Activated CD8-positive, alpha-beta T cell treated with anti-CD3 and anti-CD28 coated beads, Interleukin-2, amount 10 ng/mL, durations not matched to agents 7 days and 5 days (primary cell): Measurements from ENCODE around the gene KCNK7. TPM values are rescaled to one million over a fixed set of nuclear protein-coding genes. Genes with fewer than 3 reads are reported as not detected.
"Not testable (repeated sequence)": the region's sequence is repeated elsewhere in the genome, so short reads cannot be mapped to it uniquely, and the experiment has no call there.

Source experiments
- ATAC-seq: fragments of 150-1000 bp; cut with Tn5 transposase; one replicate; pipeline ENCODE4 v1.10.0; 2021; ENCODE audit warnings: moderate library complexity
- CTCF ChIA-PET: fragments of 350-600 bp; sonication (Branson Sonifier 250); formaldehyde crosslinking; loops from one replicate; lab custom pipeline; 2021; ENCODE audit warnings: antibody characterized with exemption; lab: Charles Lee
- POLR2A ChIA-PET: fragments of 350-600 bp; sonication (Branson Sonifier 250); formaldehyde crosslinking; loops from one replicate; lab custom pipeline; 2021; ENCODE audit warnings: antibody characterized with exemption; lab: Charles Lee
- DNase-seq: peaks from one replicate; pipeline ENCODE4 v3.0.0-alpha.2; 2020
- H3K27ac Mint-ChIP-seq: one replicate; pipeline ENCODE4 v1.8.0; 2021; ENCODE audit warnings: mild to moderate bottlenecking, mixed read lengths
- H3K27me3 Mint-ChIP-seq: one replicate; pipeline ENCODE4 v1.8.0; 2021; ENCODE audit warnings: low read depth, mixed read lengths
- H3K36me3 Mint-ChIP-seq: one replicate; pipeline ENCODE4 v1.8.0; 2021; ENCODE audit warnings: low read depth, mixed read lengths
- H3K4me1 Mint-ChIP-seq: one replicate; pipeline ENCODE4 v1.8.0; 2021; ENCODE audit warnings: low read depth, mixed read lengths
- H3K4me3 Mint-ChIP-seq: one replicate; pipeline ENCODE4 v1.8.0; 2021; ENCODE audit warnings: mild to moderate bottlenecking, mixed read lengths
- H3K9me3 Mint-ChIP-seq: one replicate; pipeline ENCODE4 v1.8.0; 2022; ENCODE audit warnings: mixed read lengths; ENCODE audit not compliant: insufficient read depth
- total RNA-seq, 2 experiments: library from RNA; stranded (reverse); gene quantifications; one replicate each; pipeline ENCODE4 v1.2.3, GENCODE V29; 2021

KCNK7 gene
- total RNA-seq, 2 experiments from 2014 or later: 0.95 to 0.99 TPM

GRCh38 chr11:65571940-65572339, 23.7 kb downstream of the KCNK7 start:
- Mint-ChIP-seq H3K9me3 (no peaks in the 10 kb centered on the region), H3K27me3 (no peaks in the 10 kb centered on the region), H3K27ac (peak overlapping the region; percentile 99), H3K4me3 (peak overlapping the region; percentile 100), H3K36me3 (peaks cover 33% of the 10 kb centered on the region), H3K4me1 (peaks cover 61% of the 10 kb centered on the region)
- ChIA-PET POLR2A (interaction anchor here (0.6 to 6.0 kb wide), 13 partner anchors 13 to 327 kb away, joined by 3 to 38 read pairs (median 4); partner anchors contain the start of genes MALAT1, MAP3K11 and PCNX3), CTCF (interaction anchor here (0.8 to 4.7 kb wide), 14 partner anchors 12 to 155 kb away, joined by 3 to 95 read pairs (median 9); partner anchors contain the start of genes PCNX3 and SCYL1)
- DNase-seq (no peak), ATAC-seq (no peak)

DNA sequence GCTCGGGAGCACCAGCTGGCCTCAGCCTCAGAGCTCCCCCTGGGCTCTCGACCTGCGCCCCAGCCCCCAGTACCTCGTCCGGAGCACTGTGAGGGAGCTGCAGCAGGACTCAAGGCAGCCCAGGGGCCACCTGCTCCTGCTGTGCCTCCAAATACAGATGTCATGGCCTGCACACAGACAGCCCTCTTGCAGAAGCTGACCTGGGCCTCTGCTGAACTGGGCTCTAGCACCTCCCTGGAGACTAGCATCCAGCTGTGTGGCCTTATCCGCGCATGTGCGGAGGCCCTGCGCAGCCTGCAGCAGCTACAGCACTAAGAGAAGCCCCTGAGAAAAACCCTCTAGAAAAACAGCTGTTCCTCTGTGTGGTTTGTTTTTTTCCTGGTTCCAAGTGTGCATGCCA, 24.2 kb downstream of the KCNK7 start:
- Mint-ChIP-seq H3K27me3 (no peaks in the 10 kb centered on the region), H3K4me1 (peaks cover 63% of the 10 kb centered on the region), H3K4me3 (peak overlapping the region; percentile 100), H3K27ac (peak overlapping the region; percentile 99), H3K9me3 (no peaks in the 10 kb centered on the region), H3K36me3 (peaks cover 30% of the 10 kb centered on the region)
- ChIA-PET CTCF (interaction anchor here (0.8 to 4.7 kb wide), 12 partner anchors 12 to 155 kb away, joined by 3 to 95 read pairs (median 8); no protein-coding TSS in a partner anchor), POLR2A (interaction anchor here (0.5 to 6.0 kb wide), 15 partner anchors 12 to 773 kb away, joined by 3 to 38 read pairs (median 4); partner anchors contain the start of genes BRMS1, MALAT1, MAP3K11 and NEAT1)
- ATAC-seq (no peak), DNase-seq (no peak)

- peak; percentile 70 for ATAC-seq
- no peaks in the 10 kb centered on the region for H3K9me3 Mint-ChIP-seq
- POLR2A ChIA-PET: interaction anchor here (0.6 to 6.0 kb wide), 17 partner anchors 10 to 288 kb away, joined by 3 to 38 read pairs (median 5); partner anchors contain the start of genes MALAT1, MAP3K11, NEAT1 and PCNX3
- peaks cover 27% of the 10 kb centered on the region for H3K36me3 Mint-ChIP-seq
- CTCF ChIA-PET: interaction anchor here (0.7 to 4.7 kb wide), 16 partner anchors 12 to 93 kb away, joined by 3 to 95 read pairs (median 5); partner anchors contain the start of genes LTBP3 and PCNX3
- H3K4me1 Mint-ChIP-seq: peaks cover 71% of the 10 kb centered on the region
- H3K4me3 Mint-ChIP-seq: peak within 1 kb of the TSS; percentile 100
- DNase-seq: peak; percentile 99
- no peaks in the 10 kb centered on the region for H3K27me3 Mint-ChIP-seq
- peak within 1 kb of the TSS; percentile 99 for H3K27ac Mint-ChIP-seq
These were observed 25.4 kb downstream of the KCNK7 start, which contains the start of gene ZNRD2 for GRCh38 chr11:65569973-65570918. Gene ZNRD2, plus strand, starts transcription at chr11:65570477. Its CDS starts 15 bp downstream, at chr11:65570492.

GRCh38 chr11:65569164-65569972, 26.2 kb downstream of the KCNK7 start:
- peaks cover 69% of the 10 kb centered on the region for H3K4me1 Mint-ChIP-seq
- H3K36me3 Mint-ChIP-seq: peaks cover 27% of the 10 kb centered on the region
- CTCF ChIA-PET: interaction anchor here (0.9 to 4.7 kb wide), 11 partner anchors 11 to 153 kb away, joined by 3 to 95 read pairs (median 4); partner anchors contain the start of genes LTBP3 and PCNX3
- H3K27ac Mint-ChIP-seq: peak overlapping the region; percentile 99
- no peaks in the 10 kb centered on the region for H3K9me3 Mint-ChIP-seq
- POLR2A ChIA-PET: interaction anchor here (0.6 to 6.0 kb wide), 11 partner anchors 9 to 289 kb away, joined by 3 to 38 read pairs (median 6); partner anchors contain the start of genes MALAT1, MAP3K11, NEAT1 and PCNX3
- ATAC-seq (peak; percentile 21), DNase-seq (no peak)
- H3K27me3 Mint-ChIP-seq: no peaks in the 10 kb centered on the region
- peak overlapping the region; percentile 100 for H3K4me3 Mint-ChIP-seq

DNA sequence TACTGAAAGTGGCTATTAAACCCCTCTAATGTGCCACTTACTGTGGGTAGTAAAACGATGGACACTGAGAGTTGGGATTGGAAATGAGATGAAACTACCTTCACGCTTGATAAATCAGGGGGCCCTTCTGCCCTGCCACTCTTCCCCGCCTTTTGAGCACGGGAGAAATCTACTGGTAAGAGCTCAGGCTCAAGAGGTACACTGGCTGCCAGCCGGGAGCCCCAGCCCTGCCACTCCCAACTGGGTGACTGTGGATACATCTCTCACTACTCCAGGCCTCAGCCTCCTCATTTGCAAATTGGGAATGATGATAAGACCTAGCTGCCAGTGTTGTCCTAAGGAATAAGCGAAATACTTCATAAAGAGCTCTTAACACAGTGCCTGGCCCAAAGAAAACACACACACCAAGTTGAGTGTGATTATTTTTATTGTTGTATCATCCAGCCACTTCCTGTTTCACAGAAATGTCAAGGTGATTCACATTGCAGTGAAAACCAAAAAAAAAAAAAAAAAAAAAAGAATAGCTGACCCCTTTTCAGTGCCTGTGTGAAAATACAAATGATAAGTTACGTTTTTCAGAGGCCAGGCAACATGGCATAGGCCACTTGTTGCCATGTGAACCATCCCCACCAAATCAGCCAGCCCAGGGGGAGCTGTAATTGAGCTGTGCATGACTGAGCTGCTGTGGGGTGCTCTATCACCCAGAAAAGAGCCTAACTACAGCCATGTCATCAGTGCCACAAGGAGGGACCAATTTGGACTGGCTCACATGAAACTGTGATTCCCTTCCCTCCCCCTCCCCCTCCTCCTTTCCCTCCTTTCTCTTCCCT, 29.8 kb downstream of the KCNK7 start:
- CTCF ChIA-PET: interaction anchor here (0.9 to 5.7 kb wide), 9 partner anchors 11 to 454 kb away, joined by 3 to 47 read pairs (median 5); partner anchors contain the start of gene TM7SF2
- ATAC-seq: peak; percentile 15
- peaks cover 48% of the 10 kb centered on the region for H3K4me1 Mint-ChIP-seq

GRCh38 chr11:65564879-65565559, 30.6 kb downstream of the KCNK7 start:
- Mint-ChIP-seq H3K4me3 (peak overlapping the region; percentile 66), H3K4me1 (peaks cover 51% of the 10 kb centered on the region), H3K36me3 (peaks cover 10% of the 10 kb centered on the region), H3K27ac (peak overlapping the region; percentile 93)
- CTCF ChIA-PET: interaction anchor here (0.9 to 5.7 kb wide), 9 partner anchors 10 to 453 kb away, joined by 3 to 47 read pairs (median 5); partner anchors contain the start of gene TM7SF2
- H3K27me3 Mint-ChIP-seq, ATAC-seq, H3K9me3 Mint-ChIP-seq, DNase-seq: not testable (repeated sequence)
- POLR2A ChIA-PET: interaction anchor here (0.5 to 3.5 kb wide), 12 partner anchors 8 to 87 kb away, joined by 3 to 14 read pairs (median 4); partner anchors contain the start of genes MALAT1, PCNX3 and SCYL1

More for the DNA sequence above, 29.8 kb downstream of the KCNK7 start:
- Mint-ChIP-seq H3K36me3 (peaks cover 14% of the 10 kb centered on the region), H3K9me3 (no peaks in the 10 kb centered on the region), H3K27me3 (no peaks in the 10 kb centered on the region), H3K27ac (peak overlapping the region; percentile 93), H3K4me3 (peak overlapping the region; percentile 66)
- POLR2A ChIA-PET: interaction anchor here (0.5 to 3.5 kb wide), 13 partner anchors 9 to 79 kb away, joined by 3 to 14 read pairs (median 4); partner anchors contain the start of genes MALAT1, PCNX3 and SCYL1
- peak; percentile 61 for DNase-seq

GRCh38 chr11:65563601-65564000, 32.0 kb downstream of the KCNK7 start:
- POLR2A ChIA-PET: interaction anchor here (1.0 kb wide), 1 partner anchor 18 kb away, joined by 3 read pairs; no protein-coding TSS in a partner anchor
- peak overlapping the region; percentile 44 for H3K27ac Mint-ChIP-seq

GRCh38 chr11:65562788-65563187, 32.8 kb downstream of the KCNK7 start:
- ChIA-PET POLR2A (no interaction called here), CTCF (interaction anchor here (0.8 to 5.7 kb wide), 3 partner anchors 11 to 25 kb away, joined by 3 to 47 read pairs (median 3); no protein-coding TSS in a partner anchor)
- no peak for ATAC-seq
- peaks cover 52% of the 10 kb centered on the region for H3K4me1 Mint-ChIP-seq
- DNase-seq: no peak
- no peaks in the 10 kb centered on the region for H3K27me3 Mint-ChIP-seq
- H3K36me3 Mint-ChIP-seq: peaks cover 3% of the 10 kb centered on the region
- no peak overlapping the region for H3K27ac Mint-ChIP-seq
- H3K9me3 Mint-ChIP-seq: no peaks in the 10 kb centered on the region
- no peak overlapping the region for H3K4me3 Mint-ChIP-seq

More at GRCh38 chr11:65563601-65564000, 32.0 kb downstream of the KCNK7 start:
- H3K4me3 Mint-ChIP-seq: no peak overlapping the region
- CTCF ChIA-PET: interaction anchor here (1.0 to 5.7 kb wide), 2 partner anchors 10 to 23 kb away, joined by 3 to 47 read pairs; no protein-coding TSS in a partner anchor
- no peaks in the 10 kb centered on the region for H3K27me3 Mint-ChIP-seq
- DNase-seq: no peak
- ATAC-seq: no peak
- H3K9me3 Mint-ChIP-seq: no peaks in the 10 kb centered on the region
- peaks cover 7% of the 10 kb centered on the region for H3K36me3 Mint-ChIP-seq
- peaks cover 56% of the 10 kb centered on the region for H3K4me1 Mint-ChIP-seq

DNA sequence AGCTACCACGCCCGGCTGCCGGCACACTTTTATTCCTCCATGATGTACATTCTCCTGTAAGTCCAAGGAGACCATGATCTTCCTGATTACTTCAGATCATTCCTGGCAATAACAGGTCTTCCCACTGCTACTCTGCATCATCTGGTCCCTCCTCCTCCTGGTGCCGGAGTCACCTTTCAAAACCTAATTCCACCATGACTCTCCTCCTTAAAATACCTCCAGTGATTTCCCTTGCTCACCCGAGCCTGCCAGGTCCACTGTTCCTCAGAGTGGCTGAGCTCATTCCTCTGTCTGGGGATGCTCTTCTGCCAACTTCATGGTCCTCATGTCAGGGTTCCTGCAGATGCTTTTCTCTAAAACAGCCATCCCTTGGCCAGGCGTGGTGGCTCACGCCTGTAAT, 33.6 kb downstream of the KCNK7 start:
- ATAC-seq: no peak
- Mint-ChIP-seq H3K27me3 (no peaks in the 10 kb centered on the region), H3K4me3 (no peak overlapping the region), H3K9me3 (no peaks in the 10 kb centered on the region), H3K4me1 (peaks cover 54% of the 10 kb centered on the region), H3K36me3 (peaks cover 2% of the 10 kb centered on the region), H3K27ac (no peak overlapping the region)
- ChIA-PET POLR2A (interaction anchor here (0.7 to 3.3 kb wide), 3 partner anchors 8 to 12 kb away, joined by 3 to 13 read pairs (median 3); partner anchors contain the start of gene ZNRD2), CTCF (interaction anchor here (1.9 to 5.7 kb wide), 2 partner anchors 10 to 21 kb away, joined by 7 to 47 read pairs; no protein-coding TSS in a partner anchor)
- DNase-seq: no peak
